Mucosa of gallbladder (tissue), 1 donor: ENCODE data around the gene TIMM22. TPM values are rescaled to one million over a fixed set of nuclear protein-coding genes. Genes with fewer than 3 reads are reported as not detected.
"Not testable (repeated sequence)": the region's sequence is repeated elsewhere in the genome, so short reads cannot be mapped to it uniquely, and the experiment has no call there.

ENCODE experiments used
- DNase-seq: peaks from one replicate; pipeline ENCODE4 v3.0.0-alpha.2; 2020; ENCODE audit warnings: low spot score
- total RNA-seq: library from RNA; stranded (reverse); gene quantifications from one replicate; pipeline ENCODE4 v1.2.1, GENCODE V29; 2021
- donor health status: DM: no; HTN: no; CAD: no.

Gene TIMM22
- total RNA-seq, 1 donor from 2014 or later, result 9.1 TPM

DNA sequence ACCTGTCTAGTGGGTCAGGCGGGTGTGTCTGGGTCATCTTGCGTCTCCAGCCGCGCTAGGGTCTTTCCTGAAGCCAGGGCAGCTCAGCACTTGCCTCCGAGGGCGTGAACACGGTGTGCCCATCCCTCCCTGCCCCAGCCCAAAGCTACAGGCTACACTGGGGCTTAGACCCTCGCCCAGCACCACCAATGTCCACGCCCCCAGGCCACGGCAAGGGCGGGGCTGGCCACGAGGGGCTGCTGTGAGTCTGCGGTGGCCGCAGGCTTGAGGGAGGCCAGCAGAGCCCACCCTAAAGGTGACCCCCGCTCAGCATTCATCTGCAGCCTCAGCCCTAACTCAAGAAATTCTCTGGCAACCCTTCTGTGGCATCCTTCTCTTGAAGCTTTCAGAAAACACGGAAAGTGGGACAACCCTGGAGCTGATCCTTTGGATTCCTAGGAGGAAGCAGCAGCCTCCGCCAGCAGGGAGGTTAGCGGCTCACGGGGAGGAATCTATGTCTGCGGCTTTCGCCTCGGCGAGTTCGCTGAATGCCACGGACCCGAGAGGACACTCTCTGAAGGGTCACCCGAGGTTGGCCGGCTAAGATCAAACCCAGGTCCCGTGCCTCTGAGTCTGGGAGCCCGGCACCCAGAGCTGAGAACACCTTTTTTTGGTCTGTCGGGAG, 41.7 kb downstream of the TIMM22 start:
- DNase-seq, result no peak

GRCh38 chr17:1039123-1039507, 42.2 kb downstream of the TIMM22 start:
- no peak for DNase-seq

- peak; percentile 83 for DNase-seq
Observed at GRCh38 chr17:1039511-1040215, 42.7 kb downstream of the TIMM22 start.

DNA sequence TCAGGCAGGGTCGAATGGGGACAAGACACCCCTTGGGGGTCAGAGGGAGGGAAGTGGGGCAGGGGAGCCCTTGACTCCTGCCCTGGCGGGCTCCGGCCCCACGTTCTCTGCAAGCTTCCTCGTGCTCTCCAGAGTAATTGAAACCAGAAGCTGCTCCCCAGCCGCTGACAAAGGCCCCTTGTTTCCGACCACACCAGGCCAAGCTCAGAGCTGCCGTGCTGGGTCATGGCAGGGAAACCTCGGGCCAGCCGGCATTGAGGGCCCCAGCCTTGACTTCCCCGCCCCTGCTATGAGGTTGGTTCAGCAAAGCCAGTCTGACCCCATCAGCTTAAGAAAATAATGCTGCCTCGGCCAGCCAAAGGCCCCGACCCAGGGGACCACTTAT, 43.3 kb downstream of the TIMM22 start:
- DNase-seq, result no peak

GRCh38 chr17:1041746-1042145, 44.8 kb downstream of the TIMM22 start:
- DNase-seq, result no peak

DNA sequence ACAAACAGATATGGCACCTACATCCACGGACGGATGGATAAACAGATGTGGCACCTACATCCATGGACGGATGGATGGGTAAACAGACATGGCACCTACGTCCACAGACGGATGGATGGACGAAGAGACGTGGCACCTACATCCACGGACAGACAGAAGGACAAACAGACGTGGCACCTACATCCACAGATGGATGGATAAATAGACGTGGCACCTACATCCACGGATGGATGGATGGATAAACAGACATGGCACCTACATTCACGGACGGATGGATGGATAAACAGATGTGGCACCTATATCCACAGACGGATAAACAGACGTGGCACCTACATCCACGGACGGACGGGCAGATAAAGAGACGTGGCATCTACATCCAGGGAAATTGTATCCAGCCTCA, 45.6 kb downstream of the TIMM22 start:
- DNase-seq, result no peak

GRCh38 chr17:1043601-1044251, 46.8 kb downstream of the TIMM22 start:
- no peak for DNase-seq

GRCh38 chr17:1044387-1045009, 47.6 kb downstream of the TIMM22 start:
- not testable (repeated sequence) for DNase-seq

DNA sequence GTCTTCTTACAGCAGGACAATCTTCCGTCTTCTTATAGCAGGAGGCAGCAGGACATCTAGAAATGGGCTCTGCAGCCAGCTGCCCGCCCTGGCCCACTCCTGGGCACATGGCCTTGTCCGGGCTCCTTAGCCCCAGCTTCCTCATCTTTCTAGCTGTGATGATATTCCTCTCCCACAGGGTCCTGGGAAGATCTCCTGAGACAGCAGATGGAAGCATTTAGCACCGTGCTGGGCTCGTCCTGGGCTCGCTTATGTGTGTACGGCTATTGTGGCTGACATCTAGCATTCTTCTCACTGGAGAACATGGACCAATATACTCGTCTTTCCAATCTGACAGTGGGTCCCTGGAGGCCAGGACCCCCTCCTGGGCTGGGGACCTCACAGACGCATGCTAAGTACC, 48.5 kb downstream of the TIMM22 start:
- no peak for DNase-seq

DNA sequence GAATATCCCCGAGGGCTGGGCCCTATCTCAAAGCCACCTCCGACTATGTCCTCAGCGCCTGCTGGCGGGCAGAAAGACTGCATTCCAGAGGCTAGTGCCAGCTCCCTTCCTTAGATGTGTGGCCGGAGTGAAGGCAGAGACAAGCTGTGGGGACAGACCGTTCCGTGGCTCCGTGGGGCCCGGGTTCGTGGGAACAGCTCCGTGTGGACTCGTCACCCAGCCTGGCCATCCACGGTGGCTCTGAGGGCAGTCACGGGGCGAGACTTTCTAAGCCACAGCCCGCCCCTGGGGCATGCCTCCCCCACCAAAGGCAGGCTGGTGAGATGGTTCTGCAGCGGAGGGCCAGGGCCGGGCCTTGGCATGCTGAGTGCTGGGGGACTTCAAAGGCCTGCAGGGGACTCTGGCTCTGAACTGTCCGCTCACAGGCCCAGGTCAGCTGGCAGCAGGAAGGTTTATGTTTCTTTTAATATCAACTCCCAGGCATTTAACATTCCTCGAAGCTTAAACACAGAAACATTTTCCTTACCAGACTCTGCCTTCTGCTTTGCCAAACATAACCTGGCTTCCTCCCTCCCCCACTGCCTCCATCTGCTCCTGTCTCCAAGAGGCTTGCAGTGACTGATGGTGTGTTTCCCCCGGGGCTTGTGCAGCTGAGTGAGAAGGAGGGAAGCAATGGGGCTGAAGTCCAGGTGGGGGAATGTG, 50.4 kb downstream of the TIMM22 start:
- DNase-seq, result no peak

- no peak for DNase-seq
Observed at GRCh38 chr17:1047879-1048470, 51.0 kb downstream of the TIMM22 start.

DNA sequence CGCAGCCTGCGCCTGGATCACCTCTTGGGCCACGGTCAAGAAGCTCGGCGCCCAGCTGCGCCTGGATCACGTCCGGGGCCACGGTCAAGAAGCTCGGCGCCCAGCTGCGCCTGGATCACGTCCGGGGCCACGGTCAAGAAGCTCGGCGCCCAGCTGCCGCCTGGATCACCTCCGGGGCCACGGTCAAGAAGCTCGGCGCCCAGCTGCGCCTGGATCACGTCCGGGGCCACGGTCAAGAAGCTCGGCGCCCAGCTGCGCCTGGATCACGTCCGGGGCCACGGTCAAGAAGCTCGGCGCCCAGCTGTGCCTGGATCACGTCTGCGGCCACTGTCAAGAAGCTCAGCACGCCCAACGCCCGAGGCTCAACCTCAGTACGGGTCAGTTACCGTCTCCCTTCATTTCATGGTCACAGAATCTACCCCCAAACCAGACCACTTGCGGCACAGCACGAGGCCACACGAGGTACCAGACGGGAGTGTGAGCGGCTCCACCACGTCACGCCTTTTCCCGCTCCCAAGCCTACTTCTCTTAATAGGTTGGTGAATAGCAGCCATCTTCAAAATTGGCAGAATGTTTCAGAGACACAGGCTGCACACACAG, 51.7 kb downstream of the TIMM22 start:
- DNase-seq, result not testable (repeated sequence)

DNA sequence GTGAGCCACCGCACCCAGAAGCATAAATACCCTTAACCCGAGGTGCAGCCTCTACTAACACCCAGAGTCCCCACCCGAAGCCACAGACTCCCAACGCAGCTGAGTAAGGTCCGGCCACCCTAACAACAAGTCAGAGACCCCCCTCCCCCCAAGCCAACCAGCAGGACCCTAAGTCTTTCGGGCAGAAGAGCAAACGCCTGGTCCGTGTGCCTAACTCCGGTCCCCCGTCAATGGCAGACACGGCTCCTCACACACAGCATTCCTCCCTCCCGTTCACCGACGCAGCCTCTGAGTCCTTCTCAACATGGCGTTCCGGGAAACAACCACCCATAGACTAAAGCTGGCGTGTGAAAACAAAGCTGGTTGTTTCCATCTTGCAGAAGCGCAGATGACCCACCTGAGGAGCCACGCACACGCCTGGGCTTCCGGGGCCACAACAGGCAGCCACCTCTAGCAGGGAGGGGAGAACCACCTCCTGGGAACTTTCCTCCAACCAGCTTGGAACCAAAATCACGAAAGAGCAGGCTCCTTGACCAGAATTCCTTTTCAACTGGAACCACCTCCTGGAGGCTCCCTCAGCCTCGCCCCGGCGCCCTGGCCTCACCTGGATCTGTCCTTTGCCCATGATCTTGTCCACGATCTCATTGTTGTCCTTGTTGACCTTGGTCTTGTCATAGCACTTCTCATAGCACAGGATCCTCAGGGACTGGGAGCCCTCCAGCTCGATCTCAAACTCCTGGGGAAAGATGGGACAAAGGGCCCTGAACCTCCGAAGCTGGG, 52.7 kb downstream of the TIMM22 start:
- no peak for DNase-seq

GRCh38 chr17:1050246-1050995, 53.5 kb downstream of the TIMM22 start:
- no peak for DNase-seq

GRCh38 chr17:1050996-1051925, 54.3 kb downstream of the TIMM22 start:
- DNase-seq, result no peak
